HEK293 (cell line): ENCODE results near the gene DENND1C.

Experiments
- ATF2 ChIP-seq: fragments of 450-650 bp; formaldehyde crosslinking; IDR thresholded peaks from 2 replicates; pipeline ENCODE4 v1.5.1; 2016; ENCODE audit warnings: missing biosample characterization, missing genetic modification characterization, low read depth
- BCL11B ChIP-seq: fragments of 450-650 bp; formaldehyde crosslinking; IDR thresholded peaks from 2 replicates; pipeline ENCODE4 v1.5.1; 2016; ENCODE audit warnings: low read depth, missing biosample characterization, missing genetic modification characterization
- ELK4 ChIP-seq: IDR thresholded peaks from 2 replicates; pipeline ENCODE4 v1.6.1; 2011; ENCODE audit warnings: mild to moderate bottlenecking, low read depth, low read length, borderline replicate concordance
- HOXD13 ChIP-seq: sonication (generic); formaldehyde crosslinking; IDR thresholded peaks from 2 replicates; pipeline ENCODE4 v1.8.0; 2022; ENCODE audit warnings: missing genetic modification reagents, borderline replicate concordance
- KLF8 ChIP-seq: fragments of 450-650 bp; formaldehyde crosslinking; IDR thresholded peaks from 2 replicates; pipeline ENCODE4 v1.5.1; 2016; ENCODE audit warnings: missing biosample characterization, missing genetic modification characterization
- OVOL3 ChIP-seq: fragments of 450-650 bp; formaldehyde crosslinking; IDR thresholded peaks from 2 replicates; pipeline ENCODE4 v1.5.1; 2016; ENCODE audit warnings: missing biosample characterization, missing genetic modification characterization
- YY1 ChIP-seq: fragments of 450-650 bp; formaldehyde crosslinking; IDR thresholded peaks from 2 replicates; pipeline ENCODE4 v1.5.1; 2018; ENCODE audit warnings: missing biosample characterization, missing genetic modification characterization
- ZBTB11 ChIP-seq: fragments of 450-650 bp; formaldehyde crosslinking; conservative IDR thresholded peaks from 2 replicates; pipeline ENCODE4 v1.5.1; 2016; ENCODE audit warnings: low read depth, missing biosample characterization, missing genetic modification characterization
- ZBTB17 ChIP-seq: fragments of 450-650 bp; formaldehyde crosslinking; IDR thresholded peaks from 2 replicates; pipeline ENCODE4 v1.5.1; 2016; ENCODE audit warnings: missing biosample characterization, missing genetic modification characterization
- ZBTB48 ChIP-seq: fragments of 450-650 bp; formaldehyde crosslinking; IDR thresholded peaks from 2 replicates; pipeline ENCODE4 v1.5.1; 2016; ENCODE audit warnings: missing biosample characterization, missing genetic modification characterization
- ZBTB49 ChIP-seq: fragments of 450-650 bp; formaldehyde crosslinking; IDR thresholded peaks from 2 replicates; pipeline ENCODE4 v1.5.1; 2016; ENCODE audit warnings: missing biosample characterization, missing genetic modification characterization, low read depth
- ZBTB6 ChIP-seq: fragments of 450-650 bp; formaldehyde crosslinking; IDR thresholded peaks from 2 replicates; pipeline ENCODE4 v1.5.1; 2017; ENCODE audit warnings: missing biosample characterization, missing genetic modification characterization
- ZNF138 ChIP-seq: fragments of 450-650 bp; formaldehyde crosslinking; IDR thresholded peaks from 2 replicates; pipeline ENCODE4 v1.5.1; 2016; ENCODE audit warnings: missing biosample characterization, missing genetic modification characterization, borderline replicate concordance
- ZNF157 ChIP-seq: fragments of 450-650 bp; formaldehyde crosslinking; IDR thresholded peaks from 2 replicates; pipeline ENCODE4 v1.5.1; 2016; ENCODE audit warnings: missing biosample characterization, missing genetic modification characterization
- ZNF16 ChIP-seq: fragments of 450-650 bp; formaldehyde crosslinking; IDR thresholded peaks from 2 replicates; pipeline ENCODE4 v1.5.1; 2016; ENCODE audit warnings: low read depth, missing biosample characterization, missing genetic modification characterization
- ZNF174 ChIP-seq: fragments of 450-650 bp; formaldehyde crosslinking; IDR thresholded peaks from 2 replicates; pipeline ENCODE4 v1.5.0; 2017; ENCODE audit warnings: missing biosample characterization, mild to moderate bottlenecking, missing genetic modification characterization
- ZNF239 ChIP-seq: fragments of 450-650 bp; formaldehyde crosslinking; IDR thresholded peaks from 2 replicates; pipeline ENCODE4 v1.5.1; 2016; ENCODE audit warnings: missing biosample characterization, missing genetic modification characterization
- ZNF292 ChIP-seq: fragments of 450-650 bp; formaldehyde crosslinking; IDR thresholded peaks from 2 replicates; pipeline ENCODE4 v1.5.1; 2016; ENCODE audit warnings: low read depth, missing biosample characterization, missing genetic modification characterization, borderline replicate concordance
- ZNF311 ChIP-seq: fragments of 450-650 bp; formaldehyde crosslinking; IDR thresholded peaks from 2 replicates; pipeline ENCODE4 v1.5.1; 2017; ENCODE audit warnings: missing biosample characterization, missing genetic modification characterization, borderline replicate concordance
- ZNF324 ChIP-seq: fragments of 450-650 bp; formaldehyde crosslinking; IDR thresholded peaks from 2 replicates; pipeline ENCODE4 v1.5.1; 2016; ENCODE audit warnings: missing biosample characterization, missing genetic modification characterization
- ZNF335 ChIP-seq: fragments of 450-650 bp; formaldehyde crosslinking; conservative IDR thresholded peaks from 2 replicates; pipeline ENCODE4 v1.5.1; 2016; ENCODE audit warnings: missing biosample characterization, missing genetic modification characterization
- ZNF423 ChIP-seq: fragments of 450-650 bp; formaldehyde crosslinking; IDR thresholded peaks from 2 replicates; pipeline ENCODE4 v1.5.1; 2016; ENCODE audit warnings: missing biosample characterization, missing genetic modification characterization
- ZNF426 ChIP-seq: fragments of 450-650 bp; formaldehyde crosslinking; IDR thresholded peaks from 2 replicates; pipeline ENCODE4 v1.5.1; 2017; ENCODE audit warnings: missing biosample characterization, missing genetic modification characterization, mild to moderate bottlenecking, inconsistent platforms, moderate library complexity
- ZNF530 ChIP-seq: fragments of 450-650 bp; formaldehyde crosslinking; IDR thresholded peaks from 2 replicates; pipeline ENCODE4 v1.5.1; 2016; ENCODE audit warnings: low read depth, missing biosample characterization, missing genetic modification characterization
- ZNF624 ChIP-seq: fragments of 450-650 bp; formaldehyde crosslinking; IDR thresholded peaks from 2 replicates; pipeline ENCODE4 v1.5.1; 2017; ENCODE audit warnings: missing biosample characterization, missing genetic modification characterization
- ZNF692 ChIP-seq: fragments of 450-650 bp; formaldehyde crosslinking; IDR thresholded peaks from 2 replicates; pipeline ENCODE4 v1.5.1; 2016; ENCODE audit warnings: missing biosample characterization, missing genetic modification characterization
- ZNF791 ChIP-seq: fragments of 450-650 bp; formaldehyde crosslinking; IDR thresholded peaks from 2 replicates; pipeline ENCODE4 v1.5.1; 2016; ENCODE audit warnings: missing biosample characterization, missing genetic modification characterization
- ZNF792 ChIP-seq: fragments of 450-650 bp; formaldehyde crosslinking; IDR thresholded peaks from 2 replicates; pipeline ENCODE4 v1.5.1; 2016; ENCODE audit warnings: missing biosample characterization, missing genetic modification characterization
- ZNF843 ChIP-seq: fragments of 450-650 bp; formaldehyde crosslinking; IDR thresholded peaks from 2 replicates; pipeline ENCODE4 v1.5.1; 2016; ENCODE audit warnings: missing biosample characterization, missing genetic modification characterization

DENND1C gene

GRCh38 chr19:6460099-6460884, 21.3 kb downstream of the DENND1C start (continued):
- TF ChIP-seq ZNF530 (tag by site-specific recombination) (no peak), ZNF791 (tag by site-specific recombination) (no peak), ZNF335 (tag by site-specific recombination) (peak; percentile 61), ZBTB6 (no peak), ZNF324 (tag by site-specific recombination) (peak; percentile 82; the same call in 1 of the 2 replicates), ZNF792 (peak; percentile 38; the same call in 1 of the 2 replicates), OVOL3 (tag by site-specific recombination) (no peak), BCL11B (tag by site-specific recombination) (peak; percentile 92), ZNF138 (no peak), ZNF239 (tag by site-specific recombination) (0 out of 2 replicates have a peak, but pooled peaks have one; percentile 51), ZNF423 (0 out of 2 replicates have a peak, but pooled peaks have one; percentile 36), ZNF843 (peak; percentile 71), ATF2 (tag by site-specific recombination) (no peak), KLF8 (tag by site-specific recombination) (peak; percentile 97), ZNF311 (tag by site-specific recombination) (no peak), ZNF692 (peak; percentile 99), ZNF426 (tag by site-specific recombination) (no peak), ZNF292 (tag by site-specific recombination) (no peak), ZBTB11 (tag by site-specific recombination) (peak; percentile 61), ZBTB49 (tag by site-specific recombination) (0 out of 2 replicates have a peak, but pooled peaks have one; percentile 14), ZNF174 (no peak), ELK4 (no peak), ZNF157 (tag by site-specific recombination) (no peak), ZBTB48 (peak; percentile 59; the same call in 1 of the 2 replicates), ZNF624 (tag by site-specific recombination) (no peak), YY1 (tag by site-specific recombination) (0 out of 2 replicates have a peak, but pooled peaks have one; percentile 27), HOXD13 (CRISPR knock-in tag) (no peak), ZBTB17 (tag by site-specific recombination) (peak; percentile 96), ZNF16 (tag by site-specific recombination) (no peak)
